ENCODE data around the gene SGCG. TPM values are rescaled to one million over a fixed set of nuclear protein-coding genes. Genes with fewer than 3 reads are reported as not detected.

The SGCG gene
- total and polyA plus RNA-seq, 2 of the 4 experiments (the other 2 are of a cell fraction), result under 0.01 TPM; not detected in 1

GRCh38 chr13:23321535-23322241 lies 140.9 kb downstream of the SGCG start:
- BruUV-seq (replicated peaks), result no TSS peak
- peak overlapping the region; percentile 99 for H3K18ac ChIP-seq (ENCODE audit: low read depth, low read length)
- peak overlapping the region; percentile 73 for H3K9ac ChIP-seq (ENCODE audit: low read depth, low read length)
- peak overlapping the region; percentile 91 for H2BK20ac ChIP-seq (ENCODE audit: low read depth, low read length)
- H3K36me3 ChIP-seq (ENCODE audit: control insufficient read depth, insufficient read depth, low read length), result no peaks in the 10 kb centered on the region
- H4K20me1 ChIP-seq (ENCODE audit: insufficient read depth, low read length), result no peaks in the 10 kb centered on the region
- CTCF ChIA-PET, result interaction anchor here (0.5 to 1.1 kb wide), 8 partner anchors 8 to 1534 kb away, joined by 3 to 5 read pairs (median 3); no protein-coding TSS in a partner anchor
- peak overlapping the region; percentile 98 for H4K5ac ChIP-seq (ENCODE audit: low read depth, low read length)
- H3K4me1 ChIP-seq (ENCODE audit: control insufficient read depth, insufficient read depth, low read length), result peaks cover 20% of the 10 kb centered on the region
- H2AK9ac ChIP-seq (replicated peaks; ENCODE audit: low read depth, low read length, poor library complexity), result peak overlapping the region; percentile 89
- peak overlapping the region; percentile 91 for H3K14ac ChIP-seq (replicated peaks; ENCODE audit: low read depth, low read length)
- in situ Hi-C loops (cut with MboI; ENCODE audit: low sequenced_read_pairs) (loop anchor here (25.0 kb wide), 2 partner anchors 1359 to 1684 kb away; no protein-coding TSS in a partner anchor), dilution Hi-C loops (cut with HindIII; ENCODE audit: low sequenced_read_pairs, unreplicated experiment) (no loop called here), intact Hi-C loops (cut with micrococcal nuclease) (no loop called here)
- DNase-seq (peak; percentile 94), ATAC-seq (ENCODE audit: low read depth) (peak; percentile 82)
- H3K79me1 ChIP-seq (ENCODE audit: low read depth in 1 of 2, low read length in 2 of 2), result peaks cover 0 to 10% of the 10 kb centered on the region in 2 experiments; a peak in 1 of 4 replicates
- peak overlapping the region; percentile 99 for H4K91ac ChIP-seq (ENCODE audit: insufficient read depth, low read depth, low read length)
- H2AFZ ChIP-seq (replicated peaks; ENCODE audit: low read length, poor library complexity), result peak overlapping the region; percentile 86
- H3K27me3 ChIP-seq (ENCODE audit: control insufficient read depth, insufficient read depth, low read length), result no peaks in the 10 kb centered on the region
- POLR2A ChIA-PET (ENCODE audit: unreplicated experiment), result interaction anchor here (0.6 kb wide), 2 partner anchors 39 to 561 kb away, joined by 3 to 4 read pairs; no protein-coding TSS in a partner anchor
- H2BK5ac ChIP-seq (ENCODE audit: low read depth, low read length, poor library complexity, severe bottlenecking), result peak overlapping the region; percentile 95
- H3K4me3 ChIP-seq (ENCODE audit: insufficient read depth, low read depth, low read length), result peak overlapping the region; percentile 32; the same call in 1 of the 2 replicates
- no peaks in the 10 kb centered on the region for H3K9me3 ChIP-seq (ENCODE audit: control insufficient read depth, insufficient read depth, low read length)
- peak overlapping the region; percentile 96 for H2BK120ac ChIP-seq (ENCODE audit: low read depth, low read length)
- peak overlapping the region; percentile 96 for H3K23ac ChIP-seq (ENCODE audit: low read depth, low read length)
- H4K8ac ChIP-seq (ENCODE audit: low read depth in 2 of 2, low read length in 2 of 2), result peak overlapping the region; percentile 77 to 91
- WGBS, 2 experiments (ENCODE audit: extremely low coverage in 2 of 2, insufficient read length in 1 of 2), result no CpG with 5 or more reads among the region's 6 CpGs
- peak overlapping the region; percentile 100 for H3K56ac ChIP-seq (ENCODE audit: extremely low read depth, insufficient read depth, low read length)
- peak overlapping the region; percentile 99 for H3K4ac ChIP-seq (ENCODE audit: low read depth, low read length)
- peak overlapping the region; percentile 92 for H2AK5ac ChIP-seq (ENCODE audit: low read depth, low read length)
- peak overlapping the region; percentile 97 for H3K27ac ChIP-seq (ENCODE audit: insufficient read depth, low read length)
- peak overlapping the region; percentile 90 for H2BK15ac ChIP-seq (ENCODE audit: low read depth, low read length)
- peaks cover 20% of the 10 kb centered on the region for H3K9me1 ChIP-seq (ENCODE audit: insufficient read depth, low read length)
- H3K4me2 ChIP-seq (ENCODE audit: low read depth, low read length), result peak overlapping the region; percentile 88
- TF ChIP-seq MAFK (IDR thresholded peaks at IDR 0.05; ENCODE audit: low read depth, low read length) (peak; percentile 69), RCOR1 (IDR thresholded peaks at IDR 0.05; ENCODE audit: insufficient replicate concordance, low read length) (no peak), POLR2A (IDR thresholded peaks at IDR 0.05; ENCODE audit: low read depth, low read length) (peak; percentile 36; the same call in 1 of the 2 replicates), CHD1 (IDR thresholded peaks at IDR 0.05; ENCODE audit: low read depth, low read length) (peak; percentile 63; the same call in 1 of the 2 replicates), MAZ (IDR thresholded peaks at IDR 0.05; ENCODE audit: borderline replicate concordance, low read depth, low read length) (no peak), MXI1 (IDR thresholded peaks at IDR 0.05; ENCODE audit: borderline replicate concordance, low read depth, low read length) (no peak), RFX5 (IDR thresholded peaks at IDR 0.05; ENCODE audit: low read depth, low read length) (no peak), FOS (IDR thresholded peaks at IDR 0.05; ENCODE audit: low read depth, low read length) (peak; percentile 96), CTCF (conservative IDR thresholded peaks at IDR 0.05; ENCODE audit: low read depth, low read length) (no peak), CEBPB (IDR thresholded peaks at IDR 0.05; ENCODE audit: low read depth, low read length) (peak; percentile 79), ELK1 (IDR thresholded peaks at IDR 0.05; ENCODE audit: borderline replicate concordance, low read depth, low read length) (no peak), SMC3 (IDR thresholded peaks at IDR 0.05; ENCODE audit: low read depth, low read length) (no peak), BHLHE40 (IDR thresholded peaks at IDR 0.05; ENCODE audit: low read depth, low read length) (peak; percentile 51; the same call in 1 of the 2 replicates)
- TF ChIP-seq, protein P1, sequence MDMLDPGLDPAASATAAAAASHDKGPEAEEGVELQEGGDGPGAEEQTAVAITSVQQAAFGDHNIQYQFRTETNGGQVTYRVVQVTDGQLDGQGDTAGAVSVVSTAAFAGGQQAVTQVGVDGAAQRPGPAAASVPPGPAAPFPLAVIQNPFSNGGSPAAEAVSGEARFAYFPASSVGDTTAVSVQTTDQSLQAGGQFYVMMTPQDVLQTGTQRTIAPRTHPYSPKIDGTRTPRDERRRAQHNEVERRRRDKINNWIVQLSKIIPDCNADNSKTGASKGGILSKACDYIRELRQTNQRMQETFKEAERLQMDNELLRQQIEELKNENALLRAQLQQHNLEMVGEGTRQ (IDR thresholded peaks at IDR 0.05; ENCODE audit: low read depth, low read length), result no peak
